Cardiac fibroblast (primary cell): ENCODE measurements around the gene CNN3.
A peak's percentile ranks its signal among the peaks of the same experiment; 100 is the strongest.

Source experiments
- DNase-seq, 2 donors: peaks; one replicate each; pipeline versions ENCODE4 v3.0.0 to v3.0.0-alpha.2; 2010; ENCODE audit warnings: low read depth in 2 of 2
- H3K4me3 ChIP-seq, 2 donors: replicated peaks in 1 of 2; 1 replicate in 1 of 2; 2 replicates in 1 of 2; pipeline ENCODE4 v1.5.1; 2011; ENCODE audit warnings: low read depth in 2 of 2, low read length in 2 of 2, mild to moderate bottlenecking in 2 of 2, moderate library complexity in 1 of 2
- CTCF ChIP-seq: IDR thresholded peaks from one replicate; pipeline ENCODE4 v1.5.1; 2011; ENCODE audit warnings: low read depth, mild to moderate bottlenecking, low read length, inconsistent platforms

Gene CNN3

GRCh38 chr1:94926915-94927404, at the start of gene CNN3:
Gene CNN3, minus strand, starts transcription at chr1:94927110. Its CDS starts 216 bp downstream, at chr1:94926894.
- H3K4me3 ChIP-seq: peak within 1 kb of the TSS; percentile 85 to 87
- no peak for TF ChIP-seq CTCF
- DNase-seq: peak; percentile 91 to 97

- H3K4me3 ChIP-seq: no peak overlapping the region
- no peak for TF ChIP-seq CTCF
- DNase-seq: peak; percentile 27 to 85
Observed at GRCh38 chr1:94974824-94975223, 47.9 kb upstream of the CNN3 start.

GRCh38 chr1:94974241-94974640, 47.3 kb upstream of the CNN3 start:
- no peak for TF ChIP-seq CTCF
- H3K4me3 ChIP-seq: no peak overlapping the region
- DNase-seq: peak; percentile 34 to 76

GRCh38 chr1:94973309-94973922, 46.5 kb upstream of the CNN3 start:
- TF ChIP-seq CTCF: no peak
- H3K4me3 ChIP-seq: no peak overlapping the region
- no peak for DNase-seq

- DNase-seq: peak in 1 of 2 donors; percentile 62
- no peak overlapping the region for H3K4me3 ChIP-seq
- TF ChIP-seq CTCF: no peak
Observed at GRCh38 chr1:94971491-94971924, 44.6 kb upstream of the CNN3 start.

- no peak for TF ChIP-seq CTCF
- H3K4me3 ChIP-seq: no peak overlapping the region
- DNase-seq: no peak
Observed at GRCh38 chr1:94970783-94971182, 43.9 kb upstream of the CNN3 start.

- DNase-seq: no peak
- H3K4me3 ChIP-seq: no peak overlapping the region
- TF ChIP-seq CTCF: no peak
Observed at GRCh38 chr1:94969137-94969536, 42.2 kb upstream of the CNN3 start.
